HUDEP-2 (cell line): ENCODE measurements around the gene IFNA10.
"Not testable (repeated sequence)": the region's sequence is repeated elsewhere in the genome, so short reads cannot be mapped to it uniquely, and the experiment has no call there.

Source experiments
- DNase-seq, 76 experiments: peaks; one replicate each; lab custom pipeline; 2025; ENCODE audit not compliant: unreplicated experiment in 76 of 76; lab: John Stamatoyannopoulos, UW

IFNA10 gene

DNA sequence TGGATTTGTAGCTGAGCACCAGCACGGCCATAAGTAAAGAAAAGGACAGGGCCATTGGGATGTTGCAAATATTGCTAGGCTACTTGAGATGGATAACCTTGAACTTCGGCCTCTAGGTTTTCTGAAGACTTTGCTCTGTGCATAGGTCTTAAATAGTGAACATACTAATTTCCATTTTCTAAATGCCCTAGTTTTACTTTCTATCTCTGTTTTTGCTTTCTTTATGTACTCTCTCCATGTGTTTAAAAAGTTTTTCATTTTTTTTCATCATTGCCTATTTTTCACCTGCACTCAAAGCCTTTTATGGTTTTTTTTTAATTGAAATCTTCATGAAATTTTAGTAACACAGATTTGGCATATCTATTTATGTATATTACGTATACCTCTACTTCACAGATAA is at the start of gene IFNA10:
TSS of gene IFNA10 (minus strand) at position 101 of the 400 bp plus-strand sequence. CDS start at position 55, 46 bp downstream.
- DNase-seq: not testable (repeated sequence)

DNA sequence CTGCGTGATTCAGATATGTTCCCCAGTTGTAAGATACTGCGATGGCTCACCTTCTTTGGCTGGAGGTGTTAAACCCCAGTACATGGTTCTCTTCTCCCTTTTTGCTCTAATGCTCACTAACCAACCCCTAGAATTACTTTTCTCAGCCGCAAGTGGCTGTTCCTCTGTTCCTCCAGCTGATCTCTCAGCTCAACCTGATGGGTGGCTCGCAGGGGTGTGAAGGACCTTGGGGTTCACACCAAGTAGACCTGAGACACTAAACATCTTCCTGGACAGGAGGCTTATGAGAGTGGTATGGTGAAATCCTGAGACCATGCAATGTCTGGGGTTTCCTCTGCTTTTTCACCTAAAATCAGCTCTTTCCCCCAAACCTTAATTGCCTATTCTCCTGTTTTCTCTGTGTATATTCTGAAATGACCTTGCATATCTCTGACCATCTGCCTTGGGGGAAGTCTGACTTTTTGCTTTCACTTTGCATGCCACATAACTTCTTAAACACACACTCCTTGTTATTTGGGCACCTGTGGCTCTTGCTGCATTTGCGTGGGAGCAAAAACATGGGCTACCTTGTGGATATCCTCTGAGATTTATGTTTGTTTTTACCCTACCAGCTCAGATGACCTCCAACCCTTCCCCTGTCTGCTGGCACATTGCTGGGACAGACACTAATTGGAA is 48.7 kb upstream of the IFNA10 start:
- DNase-seq: no peak

DNA sequence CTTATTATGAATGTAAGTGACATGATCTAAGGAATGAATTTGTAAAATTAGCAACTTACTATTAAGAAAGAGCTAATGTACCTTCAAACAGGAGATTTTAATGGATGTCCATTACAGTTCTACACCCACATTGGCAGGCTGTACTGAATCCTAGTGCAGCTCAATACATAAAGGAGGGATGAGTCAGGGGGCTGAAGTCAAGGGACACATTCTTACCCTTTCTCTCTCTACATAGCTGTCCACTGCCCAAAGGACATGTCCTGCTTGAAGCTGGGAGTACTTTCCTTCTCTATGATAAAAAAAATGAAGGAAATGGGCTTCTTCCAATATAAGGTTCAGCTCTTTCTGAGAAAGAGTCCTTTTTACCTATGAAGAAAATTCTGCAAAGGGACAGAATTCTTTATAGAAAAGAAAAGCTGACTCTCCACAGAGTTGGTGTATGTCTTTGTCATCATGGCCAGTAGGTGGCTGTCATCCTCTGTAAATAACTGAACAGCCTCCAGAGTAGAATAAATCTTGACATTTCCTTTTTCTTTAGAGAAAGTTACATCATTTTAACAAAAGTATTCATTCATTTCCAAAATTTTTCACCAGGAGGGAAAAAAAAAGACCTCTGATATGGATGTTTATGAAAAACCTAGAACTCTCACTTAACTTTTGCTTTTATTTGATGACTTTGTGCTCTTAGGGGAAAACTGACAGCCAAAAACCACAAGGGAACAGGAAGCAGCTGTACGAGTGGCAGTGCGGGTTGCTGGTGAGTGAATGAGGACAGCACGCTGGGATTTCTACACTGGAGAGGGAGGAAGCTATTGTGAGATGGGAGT is 46.0 kb upstream of the IFNA10 start:
- peak in 1 of 76 experiments; percentile 16 for DNase-seq

- DNase-seq: no peak
Observed at GRCh38 chr9:21251638-21252037, 44.7 kb upstream of the IFNA10 start.

DNA sequence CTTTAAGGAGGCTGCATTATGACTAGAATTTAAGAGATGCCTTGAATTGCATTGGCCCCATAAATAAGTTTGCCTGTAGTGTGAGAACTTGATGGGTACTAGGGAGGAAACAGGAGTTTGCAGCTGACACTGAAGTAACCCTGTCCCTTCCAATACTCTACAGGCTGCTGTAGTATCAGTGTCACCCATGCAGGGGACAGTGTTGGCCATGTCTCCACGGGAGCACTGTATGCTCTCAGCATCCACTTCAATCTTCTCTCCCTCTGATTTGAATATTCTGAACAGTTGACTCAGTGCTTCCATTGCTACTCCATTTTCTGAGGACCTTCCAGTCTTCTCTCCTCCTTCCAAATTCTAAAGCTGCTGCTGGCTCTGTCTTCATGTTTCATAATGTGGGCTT is 44.2 kb upstream of the IFNA10 start:
- DNase-seq: no peak

DNA sequence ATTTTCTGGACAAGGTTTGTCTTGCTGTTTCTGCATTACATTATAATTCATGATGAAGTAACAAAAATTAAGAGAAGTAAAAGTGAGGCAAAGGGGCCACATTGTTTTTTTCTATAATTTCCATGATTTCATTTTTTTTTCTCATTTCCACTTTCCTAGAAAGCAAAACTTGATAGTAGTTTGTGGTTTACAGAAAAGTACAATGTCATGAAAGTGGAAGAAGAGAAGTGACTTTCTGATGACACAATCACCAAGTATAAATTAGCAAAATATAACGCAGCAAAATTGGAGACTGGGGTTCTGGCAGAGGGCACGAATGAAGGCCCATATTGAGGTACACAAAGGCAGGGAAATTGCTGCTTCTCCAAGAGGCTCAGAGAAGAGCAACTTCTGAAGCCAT is 37.9 kb upstream of the IFNA10 start:
- DNase-seq: no peak

- DNase-seq: no peak
Observed at GRCh38 chr9:21239911-21240310, 33.0 kb upstream of the IFNA10 start, which contains the start of gene IFNA14. Gene IFNA14, minus strand, starts transcription at chr9:21240005. Its CDS starts 70 bp downstream, at chr9:21239935.

GRCh38 chr9:21236360-21236714 is 29.4 kb upstream of the IFNA10 start:
- DNase-seq: not testable (repeated sequence)

DNA sequence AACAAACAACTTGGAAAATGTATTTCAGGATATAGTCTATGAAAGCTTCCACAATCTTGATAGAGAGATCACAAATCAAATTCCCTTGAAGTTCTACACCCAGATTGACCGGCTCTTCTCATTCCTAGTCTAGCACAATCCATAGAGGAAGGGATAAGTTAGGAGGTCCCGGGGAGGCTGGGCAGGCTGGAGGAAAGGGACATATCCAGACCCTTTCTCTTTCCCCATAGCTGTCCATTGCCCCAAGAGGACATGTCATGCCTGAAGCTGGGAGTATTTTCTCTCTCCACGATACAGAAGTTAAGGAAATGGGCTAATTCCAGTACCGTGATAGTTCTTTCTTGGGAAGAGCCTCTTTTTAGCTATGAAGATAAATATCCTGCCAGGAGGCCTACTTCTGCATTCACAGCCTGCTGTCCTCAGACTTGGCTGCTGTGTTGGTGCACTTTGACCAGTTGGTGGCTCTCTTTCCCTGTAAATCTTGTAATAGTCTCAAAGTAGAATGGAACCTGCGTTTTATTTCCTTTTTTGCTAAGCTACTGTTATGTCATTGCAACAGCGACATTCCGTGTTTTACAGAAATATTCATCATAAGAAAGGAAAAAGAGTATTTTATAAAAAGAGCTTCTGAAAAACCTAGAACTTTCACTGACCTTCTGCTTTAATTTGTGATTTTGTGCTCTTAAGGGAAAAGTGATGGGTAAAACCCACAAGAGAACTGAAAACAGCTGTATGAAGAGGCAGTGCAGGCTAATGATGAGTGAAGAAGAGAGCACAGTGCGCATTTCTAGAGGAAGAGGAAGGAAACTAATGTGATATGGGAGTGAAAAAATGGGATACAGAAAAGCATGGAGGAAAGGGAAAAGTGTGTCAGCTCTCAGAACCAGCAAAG is 28.8 kb upstream of the IFNA10 start:
- DNase-seq: peak in 15 of 76 experiments; percentile 0 to 29 (median 14)

- no peak for DNase-seq
Observed at GRCh38 chr9:21234153-21234687, 27.3 kb upstream of the IFNA10 start.

DNA sequence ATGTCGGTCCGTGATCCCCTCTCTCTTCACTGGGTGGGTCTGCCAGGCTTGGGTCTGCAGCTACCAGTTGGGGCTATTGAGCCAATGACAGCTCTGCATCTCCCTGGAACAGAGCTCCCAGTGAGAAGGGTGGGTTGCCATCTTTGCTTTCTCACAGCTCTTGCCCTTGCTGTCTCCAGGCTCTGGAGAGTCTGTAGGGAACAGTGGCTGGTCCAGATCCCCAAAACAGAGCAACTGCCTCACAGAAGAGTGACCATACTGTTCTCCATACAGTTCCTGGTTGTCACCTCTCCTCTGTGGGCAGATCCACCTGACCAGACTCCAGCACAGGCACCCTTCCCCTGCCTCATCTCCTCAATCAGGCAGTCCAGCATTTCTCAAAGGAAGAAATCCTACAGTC is 26.3 kb upstream of the IFNA10 start:
- no peak for DNase-seq

DNA sequence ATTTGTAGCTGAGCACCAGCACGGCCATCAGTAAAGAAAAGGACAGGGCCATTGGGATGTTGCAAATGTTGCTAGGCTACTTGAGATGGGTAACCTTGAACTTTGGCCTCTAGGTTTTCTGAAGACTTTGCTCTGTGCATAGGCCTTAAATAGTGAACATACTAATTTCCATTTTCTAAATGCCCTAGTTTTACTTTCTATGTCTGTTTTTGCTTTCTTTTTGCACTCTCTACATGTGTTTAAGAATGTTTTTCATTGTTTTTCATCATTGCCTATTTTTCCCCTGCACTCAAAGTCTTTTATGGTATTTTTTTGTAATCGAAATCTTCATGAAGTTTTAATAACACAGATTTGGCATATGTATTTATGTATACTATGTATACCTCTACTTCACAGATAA is 21.2 kb upstream of the IFNA10 start, which contains the start of gene IFNA17:
TSS of gene IFNA17 (minus strand) at position 101 of the 400 bp plus-strand sequence. CDS start at position 52, 49 bp downstream.
- no peak for DNase-seq

- DNase-seq: not testable (repeated sequence)
Observed at GRCh38 chr9:21217211-21217610, 10.3 kb upstream of the IFNA10 start, which contains the start of gene IFNA16. Gene IFNA16, minus strand, starts transcription at chr9:21217311. Its CDS starts 6 bp downstream, at chr9:21217305.

- DNase-seq: peak in 3 of 76 experiments; percentile 1
Observed at GRCh38 chr9:21213411-21214326, 6.7 kb upstream of the IFNA10 start.

- DNase-seq: not testable (repeated sequence)
Observed at GRCh38 chr9:21212160-21212559, 5.2 kb upstream of the IFNA10 start.

DNA sequence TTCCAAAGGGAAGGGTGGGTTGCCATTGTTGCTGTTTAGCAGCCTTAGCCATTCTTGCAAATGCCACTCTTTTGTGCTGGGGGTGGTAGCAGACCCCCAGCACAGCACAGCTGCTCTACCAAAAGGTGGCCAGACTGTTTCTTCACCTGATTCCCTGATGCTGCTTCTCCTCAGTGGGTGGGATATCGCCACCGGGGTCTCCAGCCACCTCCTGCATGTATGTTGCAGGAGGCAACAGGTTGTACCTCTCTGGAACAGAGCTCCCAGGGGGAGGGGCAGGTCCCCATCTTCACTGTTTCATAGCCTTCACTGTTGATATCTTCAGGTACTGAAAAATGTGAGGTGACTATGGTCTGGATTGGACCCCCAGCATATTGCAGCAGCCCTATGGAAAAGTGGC is 3.8 kb upstream of the IFNA10 start:
- not testable (repeated sequence) for DNase-seq

- no peak for DNase-seq
Observed at GRCh38 chr9:21210311-21210710, 3.4 kb upstream of the IFNA10 start.

DNA sequence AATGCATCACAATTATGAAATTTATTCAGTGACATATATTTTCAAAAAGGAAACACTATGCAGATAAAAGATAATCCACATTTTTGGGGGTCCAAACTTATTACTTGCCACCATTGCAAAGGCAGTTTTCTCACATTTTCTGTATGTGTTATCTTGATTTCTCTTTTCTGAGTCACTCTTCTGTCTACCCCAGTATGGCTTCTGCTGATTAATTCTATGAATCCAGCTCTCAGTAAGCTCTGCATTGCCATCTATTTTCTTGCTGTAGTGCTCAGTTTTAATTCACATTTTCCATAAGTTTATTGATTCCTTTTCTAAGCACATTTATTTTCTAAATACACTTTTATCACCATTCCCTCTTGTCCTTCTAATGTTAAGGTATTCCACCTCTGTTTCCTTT is 1.7 kb downstream of the IFNA10 start:
- no peak for DNase-seq

DNA sequence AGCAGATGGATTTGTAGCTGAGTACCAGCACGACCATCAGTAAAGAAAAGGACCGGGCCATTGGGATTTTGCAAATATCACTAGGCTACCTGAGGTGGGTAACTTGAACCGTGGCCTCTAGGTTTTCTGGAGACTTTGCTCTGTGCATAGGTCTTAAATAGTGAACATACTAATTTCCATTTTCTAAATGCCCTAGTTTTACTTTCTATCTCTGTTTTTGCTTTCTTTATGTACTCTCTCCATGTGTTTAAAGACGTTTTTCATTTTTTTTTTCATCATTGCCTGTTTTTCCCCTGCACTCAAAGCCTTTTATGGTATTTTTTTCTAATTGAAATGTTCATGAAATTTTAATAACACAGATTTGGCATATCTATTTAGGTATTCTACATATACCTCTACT is 4.8 kb downstream of the IFNA10 start, which contains the start of gene IFNA7:
TSS of gene IFNA7 (minus strand) at position 101 of the 400 bp plus-strand sequence. CDS start at position 61, 40 bp downstream.
- not testable (repeated sequence) for DNase-seq
